Measurements from ENCODE around the gene CCDC32. TPM values are rescaled to one million over a fixed set of nuclear protein-coding genes. Genes with fewer than 3 reads are reported as not detected.
A peak's percentile ranks its signal among the peaks of the same experiment; 100 is the strongest.

Gene CCDC32
- total RNA-seq, 1 donor from 2014 or later: 39.0 TPM

DNA sequence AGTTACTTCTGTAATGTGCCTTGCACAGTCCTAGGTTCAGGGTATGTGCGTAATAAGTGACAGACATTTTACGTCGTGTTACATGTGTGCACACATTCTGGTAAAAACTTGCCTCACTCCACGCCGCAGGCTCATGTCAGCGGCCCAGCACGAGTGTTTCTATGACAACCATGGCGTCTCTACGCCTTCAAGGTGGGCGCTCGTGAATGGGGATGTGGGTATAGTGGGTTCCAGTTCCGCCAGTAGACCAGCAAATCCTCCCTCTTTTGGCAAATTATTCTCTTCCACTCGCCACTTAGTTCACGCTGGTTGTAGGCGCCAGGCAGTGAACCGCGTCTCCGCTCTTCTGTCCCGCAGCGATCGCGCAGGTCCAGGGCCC, 53.8 kb downstream of the CCDC32 start:
- Histone ChIP-seq H3K27me3 (ENCODE audit: control insufficient read depth, insufficient read depth, low read length) (peaks cover 9% of the 10 kb centered on the region), H3K36me3 (ENCODE audit: control insufficient read depth, insufficient read depth, low read length) (no peaks in the 10 kb centered on the region), H3K4me3 (ENCODE audit: low read depth, low read length) (peak overlapping the region; percentile 40)
- no peak for TF ChIP-seq CTCF (IDR thresholded peaks at IDR 0.05; ENCODE audit: insufficient read depth, low read length, poor library complexity, severe bottlenecking)
- no peak for DNase-seq (ENCODE audit: low read depth)

DNA sequence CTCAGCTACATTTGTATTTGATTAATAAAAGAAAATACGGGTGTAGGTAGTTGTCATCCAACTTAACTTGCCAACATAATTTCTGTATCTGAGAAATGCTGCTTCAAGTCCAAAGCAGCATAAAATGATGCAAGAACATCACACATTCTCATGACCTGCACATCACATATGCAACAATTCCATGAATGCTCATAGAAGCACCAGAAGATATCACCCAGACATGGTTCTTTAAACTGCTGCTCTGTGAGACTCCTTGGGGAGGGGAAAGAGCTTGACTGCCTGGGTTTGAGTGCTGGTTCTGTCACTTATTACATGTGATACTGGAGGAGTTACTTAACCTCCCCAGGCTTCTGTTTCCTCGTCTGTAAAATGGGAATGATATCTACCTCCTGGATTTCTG, 54.6 kb downstream of the CCDC32 start:
- no peak for TF ChIP-seq CTCF (IDR thresholded peaks at IDR 0.05; ENCODE audit: insufficient read depth, low read length, poor library complexity, severe bottlenecking)
- H3K27me3 ChIP-seq (ENCODE audit: control insufficient read depth, insufficient read depth, low read length): peaks cover 9% of the 10 kb centered on the region
- no peaks in the 10 kb centered on the region for H3K36me3 ChIP-seq (ENCODE audit: control insufficient read depth, insufficient read depth, low read length)
- no peak for DNase-seq (ENCODE audit: low read depth)
- no peak overlapping the region for H3K4me3 ChIP-seq (ENCODE audit: low read depth, low read length)

DNA sequence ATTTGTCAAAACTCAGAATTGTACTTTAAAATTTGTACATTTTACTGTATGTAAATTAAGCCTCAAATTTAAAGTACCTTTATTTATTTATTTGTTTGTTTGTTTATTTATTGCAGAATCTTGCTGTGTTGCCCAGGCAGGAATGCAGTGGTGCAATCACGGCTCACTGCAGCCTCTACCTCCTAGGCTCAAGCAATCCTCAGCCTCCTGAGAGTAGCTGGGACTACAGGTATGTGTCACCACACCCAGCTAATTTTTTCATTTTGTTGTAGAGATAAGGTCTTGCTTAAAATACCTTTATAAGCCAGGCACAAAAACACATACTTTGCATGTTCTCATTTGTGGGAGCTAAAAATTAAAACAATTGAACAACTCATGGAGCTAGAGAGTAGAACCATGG, 56.6 kb downstream of the CCDC32 start:
- Histone ChIP-seq H3K4me3 (ENCODE audit: low read depth, low read length) (no peak overlapping the region), H3K27me3 (ENCODE audit: control insufficient read depth, insufficient read depth, low read length) (peaks cover 9% of the 10 kb centered on the region), H3K36me3 (ENCODE audit: control insufficient read depth, insufficient read depth, low read length) (no peaks in the 10 kb centered on the region)
- DNase-seq (ENCODE audit: low read depth): no peak
- no peak for TF ChIP-seq CTCF (IDR thresholded peaks at IDR 0.05; ENCODE audit: insufficient read depth, low read length, poor library complexity, severe bottlenecking)

GRCh38 chr15:40506964-40507571, 57.8 kb downstream of the CCDC32 start:
- H3K4me3 ChIP-seq (ENCODE audit: low read depth, low read length): no peak overlapping the region

More at GRCh38 chr15:40506964-40507571, 57.8 kb downstream of the CCDC32 start:
- Histone ChIP-seq H3K27me3 (ENCODE audit: control insufficient read depth, insufficient read depth, low read length) (peaks cover 9% of the 10 kb centered on the region), H3K36me3 (ENCODE audit: control insufficient read depth, insufficient read depth, low read length) (no peaks in the 10 kb centered on the region)
- TF ChIP-seq CTCF (IDR thresholded peaks at IDR 0.05; ENCODE audit: insufficient read depth, low read length, poor library complexity, severe bottlenecking): peak; percentile 92
- peak; percentile 34 for DNase-seq (ENCODE audit: low read depth)

Other genes starting within 250 kb of the CCDC32 start
- 14.9 and 16.8 TPM in 2 replicates for gene INAFM2, start 241.3 kb downstream of the CCDC32 start, total RNA-seq
- 13.6 and 20.3 TPM in 2 replicates for gene CCDC9B, start 224.1 kb downstream of the CCDC32 start, total RNA-seq
- not detected in 2 replicates for gene PHGR1, start 214.0 kb downstream of the CCDC32 start, total RNA-seq
- 2.2 and 3.2 TPM in 2 replicates for gene DISP2, start 206.8 kb downstream of the CCDC32 start, total RNA-seq
- 23.2 and 30.0 TPM in 2 replicates for gene KNSTRN, start 182.3 kb downstream of the CCDC32 start, total RNA-seq
- gene IVD, start 159.2 kb downstream of the CCDC32 start, total RNA-seq: 41.1 and 46.8 TPM in 2 replicates
- gene BAHD1, start 124.1 kb downstream of the CCDC32 start, total RNA-seq: 15.2 and 15.7 TPM in 2 replicates
- gene CHST14, start 94.1 kb downstream of the CCDC32 start, total RNA-seq: 24.2 and 25.8 TPM in 2 replicates
- gene RPUSD2, start 4.3 kb upstream of the CCDC32 start, total RNA-seq: 17.6 and 18.1 TPM in 2 replicates
- gene KNL1, start 29.2 kb upstream of the CCDC32 start, total RNA-seq: 3.2 and 3.8 TPM in 2 replicates
- 1.3 and 2.7 TPM in 2 replicates for gene RAD51, start 130.1 kb upstream of the CCDC32 start, total RNA-seq
- 26.5 and 33.5 TPM in 2 replicates for gene RMDN3, start 190.2 kb upstream of the CCDC32 start, total RNA-seq
- gene GCHFR, start 199.0 kb upstream of the CCDC32 start, total RNA-seq: 13.2 and 24.9 TPM in 2 replicates
- 1.2 and 1.4 TPM in 2 replicates for gene C15orf62, start 204.9 kb upstream of the CCDC32 start, total RNA-seq
- 21.8 and 34.7 TPM in 2 replicates for gene ZFYVE19, start 242.0 kb upstream of the CCDC32 start, total RNA-seq
- gene DNAJC17, start 242.4 kb upstream of the CCDC32 start, total RNA-seq: 20.0 and 59.2 TPM in 2 replicates